Left ventricle myocardium inferior (tissue), 1 donor: ENCODE results near the gene DCAF10. TPM values are rescaled to one million over a fixed set of nuclear protein-coding genes. Genes with fewer than 3 reads are reported as not detected.
"Not testable (repeated sequence)": the region's sequence is repeated elsewhere in the genome, so short reads cannot be mapped to it uniquely, and the experiment has no call there.

ENCODE experiments used
- DNase-seq: peaks from one replicate; pipeline ENCODE4 v3.0.0-alpha.2; 2020
- H3K27ac ChIP-seq: fragments of 200-600 bp; replicated peaks from 2 replicates; pipeline ENCODE4 v1.8.0; 2021
- H3K27me3 ChIP-seq: fragments of 200-600 bp; 2 replicates; pipeline ENCODE4 v1.8.0; 2021; ENCODE audit warnings: low read depth
- H3K36me3 ChIP-seq: fragments of 200-600 bp; 2 replicates; pipeline ENCODE4 v1.8.0; 2021
- H3K4me1 ChIP-seq: fragments of 200-600 bp; 2 replicates; pipeline ENCODE4 v1.8.0; 2021
- H3K4me3 ChIP-seq: fragments of 200-600 bp; 2 replicates; pipeline ENCODE4 v1.8.0; 2021; ENCODE audit warnings: mild to moderate bottlenecking, moderate library complexity
- H3K9me3 ChIP-seq: fragments of 200-600 bp; replicated peaks from 2 replicates; pipeline ENCODE4 v1.8.0; 2021
- intact Hi-C: fragments of 100-400 bp; cut with micrococcal nuclease; formaldehyde crosslinking; loops from one replicate; pipeline ENCODE4 v1.11.0; 2022
- total RNA-seq: library from RNA; stranded (reverse); fragmentation: NEBNext Ultra II Directional; extraction: Animal tissue kit (Norgen Biotek cat#: 25700); gene quantifications from one replicate; pipeline ENCODE4 v1.2.1, GENCODE V29; 2021
- TF ChIP-seq, protein P1 (sequence below): fragments of 200-600 bp; IDR thresholded peaks from 2 replicates; pipeline ENCODE4 v1.8.0; 2021; ENCODE audit warnings: antibody characterized with exemption, mild to moderate bottlenecking, borderline replicate concordance
- donor health status: DM: no; HTN: yes; CAD: no; lungs with severe emphysema.

Gene DCAF10
- total RNA-seq, 1 donor from 2014 or later: 20.8 TPM

DNA sequence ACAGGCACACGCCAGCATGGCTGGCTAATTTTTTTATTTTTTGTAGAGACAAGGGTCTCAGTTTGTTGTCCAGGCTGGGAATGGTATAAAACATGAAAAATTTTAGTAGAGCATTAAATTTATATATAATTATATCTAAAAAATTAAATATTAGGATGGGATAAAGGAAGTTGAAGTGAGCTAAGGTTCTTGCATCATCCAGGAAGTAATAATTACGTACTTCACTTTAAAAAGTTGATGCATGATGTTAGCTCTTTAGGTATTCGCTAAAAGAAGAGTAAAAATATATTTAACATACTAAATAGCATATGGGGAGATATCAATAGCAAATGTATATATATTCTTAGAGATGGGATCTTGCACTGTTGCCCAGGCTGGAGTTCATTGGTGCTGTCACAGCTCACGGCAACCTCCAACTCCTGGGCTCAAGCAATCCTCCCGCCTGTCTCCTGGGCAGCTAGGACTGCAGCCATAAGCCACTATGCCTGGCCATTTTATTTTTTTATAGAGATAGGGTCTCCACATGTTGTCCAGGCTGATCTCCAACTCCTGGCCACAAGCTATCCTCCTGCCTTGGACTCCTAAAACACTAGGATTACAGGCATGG lies 12.3 kb downstream of the DCAF10 start:
- Histone ChIP-seq H3K9me3 (no peaks in the 10 kb centered on the region), H3K36me3 (peaks cover 3% of the 10 kb centered on the region), H3K27me3 (no peaks in the 10 kb centered on the region), H3K27ac (no peak overlapping the region), H3K4me3 (no peak overlapping the region), H3K4me1 (no peaks in the 10 kb centered on the region)
- intact Hi-C loops: no loop called here
- DNase-seq: no peak
- TF ChIP-seq, protein P1, sequence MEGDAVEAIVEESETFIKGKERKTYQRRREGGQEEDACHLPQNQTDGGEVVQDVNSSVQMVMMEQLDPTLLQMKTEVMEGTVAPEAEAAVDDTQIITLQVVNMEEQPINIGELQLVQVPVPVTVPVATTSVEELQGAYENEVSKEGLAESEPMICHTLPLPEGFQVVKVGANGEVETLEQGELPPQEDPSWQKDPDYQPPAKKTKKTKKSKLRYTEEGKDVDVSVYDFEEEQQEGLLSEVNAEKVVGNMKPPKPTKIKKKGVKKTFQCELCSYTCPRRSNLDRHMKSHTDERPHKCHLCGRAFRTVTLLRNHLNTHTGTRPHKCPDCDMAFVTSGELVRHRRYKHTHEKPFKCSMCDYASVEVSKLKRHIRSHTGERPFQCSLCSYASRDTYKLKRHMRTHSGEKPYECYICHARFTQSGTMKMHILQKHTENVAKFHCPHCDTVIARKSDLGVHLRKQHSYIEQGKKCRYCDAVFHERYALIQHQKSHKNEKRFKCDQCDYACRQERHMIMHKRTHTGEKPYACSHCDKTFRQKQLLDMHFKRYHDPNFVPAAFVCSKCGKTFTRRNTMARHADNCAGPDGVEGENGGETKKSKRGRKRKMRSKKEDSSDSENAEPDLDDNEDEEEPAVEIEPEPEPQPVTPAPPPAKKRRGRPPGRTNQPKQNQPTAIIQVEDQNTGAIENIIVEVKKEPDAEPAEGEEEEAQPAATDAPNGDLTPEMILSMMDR: no peak

DNA sequence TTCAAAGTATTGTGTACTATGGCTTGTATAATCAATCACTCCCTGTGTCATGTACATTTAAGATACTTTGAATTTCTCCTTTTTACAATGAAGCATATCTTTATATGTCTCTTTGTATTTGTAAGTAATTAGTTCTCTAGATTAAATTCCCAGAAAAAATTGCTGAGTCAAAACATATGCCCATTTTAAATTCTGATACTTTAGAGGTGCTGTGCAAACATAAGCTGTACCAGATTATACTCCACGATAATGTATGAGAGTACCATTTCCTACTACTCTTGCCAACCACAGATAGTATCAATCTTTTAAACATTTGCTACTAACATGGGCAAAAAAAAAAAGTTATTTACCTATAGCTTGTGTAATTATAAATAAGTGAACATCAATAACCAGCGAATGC lies 18.3 kb downstream of the DCAF10 start:
- no peaks in the 10 kb centered on the region for H3K27me3 ChIP-seq
- H3K9me3 ChIP-seq: no peaks in the 10 kb centered on the region
- no peak overlapping the region for H3K27ac ChIP-seq
- H3K4me1 ChIP-seq: no peaks in the 10 kb centered on the region
- intact Hi-C loops: no loop called here
- no peak for DNase-seq
- H3K4me3 ChIP-seq: no peak overlapping the region
- peaks cover 38% of the 10 kb centered on the region for H3K36me3 ChIP-seq
- TF ChIP-seq, protein P1: no peak

DNA sequence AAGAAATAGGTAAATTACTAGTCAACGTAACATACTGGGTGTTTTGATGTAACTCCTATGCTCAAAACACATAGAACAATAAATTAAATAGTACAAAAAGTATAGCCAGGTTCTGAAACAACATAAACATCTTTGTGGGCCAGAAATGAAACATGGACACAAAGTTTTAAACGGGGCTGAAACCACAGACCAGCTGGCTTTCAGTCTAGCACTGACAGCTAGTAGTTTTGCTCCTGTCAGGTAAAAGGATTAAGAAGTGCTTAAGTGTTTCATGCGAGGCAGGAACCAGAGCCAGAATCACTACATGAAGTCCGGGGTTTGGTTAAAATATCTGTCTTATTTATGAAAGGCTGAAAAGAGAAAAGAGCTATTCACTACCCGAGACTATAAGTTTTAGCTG lies 19.5 kb downstream of the DCAF10 start:
- intact Hi-C loops: no loop called here
- Histone ChIP-seq H3K36me3 (peaks cover 50% of the 10 kb centered on the region), H3K4me3 (no peak overlapping the region), H3K9me3 (peaks cover 2% of the 10 kb centered on the region), H3K27ac (no peak overlapping the region), H3K4me1 (no peaks in the 10 kb centered on the region), H3K27me3 (no peaks in the 10 kb centered on the region)
- no peak for DNase-seq
- TF ChIP-seq, protein P1: no peak

DNA sequence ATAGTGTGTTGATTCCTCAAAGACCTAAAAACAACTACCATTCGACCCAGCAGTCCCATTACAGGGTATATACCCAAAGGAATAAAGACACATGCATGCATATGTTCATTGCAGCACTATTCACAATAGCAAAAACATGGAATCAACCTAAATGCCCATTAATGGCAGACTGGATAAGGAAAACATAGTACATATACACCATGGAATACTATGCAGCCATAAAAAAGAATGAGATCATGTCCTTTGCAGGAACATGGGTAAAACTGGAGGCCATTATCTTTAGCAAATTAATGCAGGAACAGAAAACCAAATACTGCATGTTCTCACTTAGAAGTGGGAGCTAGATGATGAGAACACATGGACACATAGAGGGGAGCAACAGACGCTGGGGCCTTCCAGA lies 24.6 kb downstream of the DCAF10 start:
- H3K27ac ChIP-seq, H3K9me3 ChIP-seq, H3K4me3 ChIP-seq, DNase-seq, H3K4me1 ChIP-seq, H3K27me3 ChIP-seq, intact Hi-C loops: not testable (repeated sequence)
- H3K36me3 ChIP-seq: peaks cover 86% of the 10 kb centered on the region

DNA sequence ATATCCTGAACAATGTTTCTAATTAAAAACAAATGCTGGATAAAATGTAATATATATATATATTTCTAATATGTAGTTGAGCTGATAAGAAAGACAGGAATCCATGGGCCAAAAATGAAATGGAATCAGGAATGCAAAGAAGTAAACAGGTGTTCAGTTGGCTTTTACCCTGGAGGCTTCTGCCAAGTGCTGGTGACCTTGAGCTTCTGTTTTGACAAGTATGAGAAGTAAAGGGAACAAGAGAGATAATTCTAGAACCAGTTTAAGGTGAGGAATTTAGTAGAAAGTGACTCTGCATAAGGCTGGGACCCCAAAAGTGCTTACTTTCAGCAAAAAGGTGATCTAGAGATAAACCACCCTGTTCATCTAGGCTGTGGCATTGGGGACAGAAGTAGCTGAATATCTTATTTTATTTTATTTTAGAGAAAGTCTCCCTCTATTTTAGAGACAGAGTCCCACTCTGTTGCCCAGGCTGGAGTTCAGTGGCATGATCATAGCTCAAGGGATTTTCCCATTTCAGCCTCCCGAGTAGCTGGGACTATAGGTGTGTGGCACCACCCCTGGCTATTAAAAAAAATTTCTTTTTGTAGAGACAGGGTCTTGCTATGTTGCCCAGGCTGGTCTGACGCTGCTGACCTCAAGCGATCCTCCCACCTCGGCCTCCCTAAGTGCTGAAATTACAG lies 27.0 kb downstream of the DCAF10 start:
- TF ChIP-seq, protein P1: no peak
- intact Hi-C loops: no loop called here
- no peaks in the 10 kb centered on the region for H3K27me3 ChIP-seq
- peaks cover 73% of the 10 kb centered on the region for H3K36me3 ChIP-seq
- H3K27ac ChIP-seq: no peak overlapping the region
- no peak overlapping the region for H3K4me3 ChIP-seq
- no peak for DNase-seq
- peaks cover 3% of the 10 kb centered on the region for H3K9me3 ChIP-seq
- peaks cover 6% of the 10 kb centered on the region for H3K4me1 ChIP-seq

DNA sequence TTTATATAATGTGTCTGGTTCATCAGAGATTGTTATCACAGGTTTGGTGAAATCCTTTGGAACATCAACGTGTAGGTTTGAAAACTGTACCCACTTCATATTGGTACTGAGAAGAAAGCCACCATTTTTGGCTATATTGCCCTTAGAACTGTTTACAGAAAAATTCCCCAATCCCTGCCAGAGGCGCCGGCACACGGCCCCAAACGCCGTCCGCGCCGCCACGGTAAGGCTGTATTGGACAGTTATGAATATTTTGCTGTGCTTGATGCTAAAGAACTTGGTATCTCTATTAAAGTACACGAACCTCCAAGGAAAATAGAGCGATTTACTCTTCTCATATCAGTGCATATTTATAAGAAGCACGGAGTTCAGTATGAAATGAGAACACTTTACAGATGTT lies 35.2 kb downstream of the DCAF10 start:
- Histone ChIP-seq H3K36me3 (peaks cover 22% of the 10 kb centered on the region), H3K9me3 (no peaks in the 10 kb centered on the region), H3K27me3 (no peaks in the 10 kb centered on the region), H3K27ac (no peak overlapping the region), H3K4me1 (peaks cover 12% of the 10 kb centered on the region), H3K4me3 (no peak overlapping the region)
- TF ChIP-seq, protein P1: no peak
- DNase-seq: no peak
- intact Hi-C loops: no loop called here
